ENCODE results near the gene ZFYVE19. TPM values are rescaled to one million over a fixed set of nuclear protein-coding genes. Genes with fewer than 3 reads are reported as not detected.
"Not testable (repeated sequence)": the region's sequence is repeated elsewhere in the genome, so short reads cannot be mapped to it uniquely, and the experiment has no call there.

The ZFYVE19 gene
- total RNA-seq, 1 donor from 2014 or later: 18.4 TPM

DNA sequence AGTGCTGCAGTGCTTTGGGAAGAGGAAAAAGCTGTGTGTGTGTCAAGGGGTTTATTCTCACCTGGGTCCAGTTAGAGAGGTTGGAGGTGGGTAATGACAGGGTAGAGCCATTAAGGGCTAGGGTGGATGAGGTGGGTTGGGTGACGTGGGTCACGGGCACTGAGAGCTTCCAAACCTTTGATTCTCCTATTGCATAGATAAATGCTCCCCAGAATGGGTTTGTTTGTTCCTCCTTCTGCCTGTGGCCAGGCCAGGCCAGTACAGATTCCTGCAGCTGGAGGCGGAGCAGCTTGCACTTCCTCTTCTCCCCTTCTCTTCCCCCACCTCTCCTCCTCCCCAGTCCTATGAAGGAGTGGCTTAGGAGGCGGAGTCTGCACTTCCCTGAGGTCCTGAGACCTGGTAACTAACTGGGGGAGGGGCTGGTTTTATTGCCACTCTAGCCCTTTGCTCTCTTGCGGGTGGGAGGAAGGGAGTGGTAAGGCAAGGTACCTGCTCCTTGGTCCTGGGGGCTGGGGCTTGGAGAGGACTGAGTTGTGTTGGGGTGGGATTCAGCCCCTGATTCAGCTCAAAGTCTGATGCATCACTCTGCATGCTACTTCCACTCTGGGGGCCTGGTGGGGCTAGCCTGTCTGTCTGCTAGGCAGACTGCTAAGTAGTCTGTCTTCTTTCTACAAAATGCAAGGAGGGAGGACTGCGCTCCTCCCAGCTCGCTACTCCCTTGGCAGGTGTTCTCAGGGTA is 40.5 kb downstream of the ZFYVE19 start:
- ATAC-seq: peak; percentile 48

DNA sequence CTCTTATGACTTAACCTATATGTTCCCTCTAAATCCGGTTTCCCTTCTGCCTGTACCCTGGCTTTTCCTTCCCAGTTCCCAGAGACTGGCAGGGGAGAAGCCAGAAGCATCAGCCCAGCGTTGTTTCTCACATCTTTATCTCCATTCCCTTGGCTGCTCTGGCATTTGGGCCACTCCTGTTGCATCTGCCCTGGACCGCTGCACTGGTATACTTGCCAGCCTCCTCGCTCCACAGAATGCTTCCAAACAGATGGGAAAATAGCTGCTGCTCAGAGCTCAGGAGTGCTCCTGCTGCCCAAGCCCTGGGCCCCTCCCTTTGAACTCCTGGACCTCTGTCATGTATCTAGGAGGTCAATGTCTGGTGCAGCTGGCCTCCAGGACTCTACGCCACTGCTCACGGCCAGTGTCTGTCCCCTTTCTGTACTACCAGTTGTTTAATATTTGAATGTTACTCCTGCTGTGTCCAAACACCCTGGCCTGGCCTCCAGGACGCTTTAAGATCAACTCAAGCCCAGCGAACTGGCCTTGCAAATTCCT is 43.8 kb downstream of the ZFYVE19 start:
- no peak for ATAC-seq

DNA sequence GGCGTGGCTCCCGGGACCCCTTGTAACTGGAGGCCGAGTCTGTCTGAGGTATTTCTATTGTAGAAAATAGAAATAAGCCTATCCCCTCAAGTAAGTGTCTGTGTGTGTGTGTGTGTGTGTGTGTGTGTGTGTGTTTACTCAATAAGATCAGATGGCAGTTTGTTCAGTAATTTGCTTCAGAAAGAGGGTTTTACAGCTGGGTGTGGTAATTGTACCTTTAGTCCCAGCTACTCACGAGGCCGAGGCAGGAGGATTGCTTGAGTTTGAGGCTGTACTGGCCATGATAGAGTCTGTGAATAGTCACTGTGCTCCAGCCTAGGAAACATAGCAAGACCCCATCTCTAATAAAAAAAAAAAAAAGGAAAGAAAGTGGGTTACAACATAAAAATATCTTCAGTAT is 45.6 kb downstream of the ZFYVE19 start:
- no peak for ATAC-seq

DNA sequence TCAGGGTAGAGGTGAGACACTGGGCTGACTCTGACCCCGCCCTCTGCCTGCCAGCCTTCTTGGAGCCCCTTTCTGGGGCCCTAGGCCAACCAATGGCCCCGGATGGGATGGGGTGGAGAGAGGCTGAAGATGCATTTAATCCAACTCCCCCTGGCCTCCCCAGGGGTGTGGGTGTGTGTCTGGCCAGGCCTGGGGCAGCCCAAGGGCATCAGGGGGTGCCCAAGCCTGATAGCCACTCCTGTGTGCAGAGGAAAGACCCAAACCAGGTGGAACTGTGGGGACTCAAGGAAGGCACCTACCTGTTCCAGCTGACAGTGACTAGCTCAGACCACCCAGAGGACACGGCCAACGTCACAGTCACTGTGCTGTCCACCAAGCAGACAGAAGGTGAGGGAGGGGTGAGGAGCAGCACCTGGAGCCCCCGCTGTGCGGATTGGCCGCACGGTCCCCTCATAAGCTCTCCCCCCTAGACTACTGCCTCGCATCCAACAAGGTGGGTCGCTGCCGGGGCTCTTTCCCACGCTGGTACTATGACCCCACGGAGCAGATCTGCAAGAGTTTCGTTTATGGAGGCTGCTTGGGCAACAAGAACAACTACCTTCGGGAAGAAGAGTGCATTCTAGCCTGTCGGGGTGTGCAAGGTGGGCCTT is 46.5 kb downstream of the ZFYVE19 start:
- no peak for ATAC-seq

DNA sequence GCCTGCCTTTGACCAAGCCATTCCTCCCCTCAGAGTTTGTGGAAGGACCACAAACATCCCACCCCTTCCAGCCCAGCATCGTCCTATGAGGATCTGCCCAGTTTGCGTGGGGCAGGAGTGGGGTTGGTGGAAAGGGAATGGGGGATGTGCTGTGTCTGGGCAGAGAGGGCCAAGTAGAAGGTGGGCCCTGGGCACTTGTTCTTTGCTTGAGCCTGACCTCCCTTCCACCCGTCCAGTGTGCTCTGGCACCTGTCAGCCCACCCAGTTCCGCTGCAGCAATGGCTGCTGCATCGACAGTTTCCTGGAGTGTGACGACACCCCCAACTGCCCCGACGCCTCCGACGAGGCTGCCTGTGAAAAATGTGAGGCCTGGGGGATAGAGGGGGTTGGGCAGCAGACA is 47.3 kb downstream of the ZFYVE19 start:
- ATAC-seq: no peak

DNA sequence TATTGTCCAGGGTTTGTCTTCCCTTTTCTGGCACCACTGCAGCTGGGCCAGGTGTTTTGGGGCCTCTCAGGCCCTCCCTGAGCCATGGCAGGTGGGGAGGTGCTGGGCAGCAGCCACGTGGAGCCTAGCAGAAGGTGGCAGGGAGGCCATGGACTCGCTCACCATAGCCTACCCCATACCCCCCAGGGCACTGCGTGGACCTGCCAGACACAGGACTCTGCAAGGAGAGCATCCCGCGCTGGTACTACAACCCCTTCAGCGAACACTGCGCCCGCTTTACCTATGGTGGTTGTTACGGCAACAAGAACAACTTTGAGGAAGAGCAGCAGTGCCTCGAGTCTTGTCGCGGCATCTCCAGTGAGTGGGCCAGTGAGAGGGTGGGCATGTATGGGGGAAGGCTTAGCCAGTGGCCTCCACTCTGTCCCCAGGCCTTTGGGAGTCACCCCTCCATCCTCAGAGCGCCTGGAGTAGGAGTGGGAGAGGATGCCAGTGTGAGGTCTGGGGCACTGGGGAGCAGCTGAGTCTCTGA is 48.9 kb downstream of the ZFYVE19 start:
- no peak for ATAC-seq

DNA sequence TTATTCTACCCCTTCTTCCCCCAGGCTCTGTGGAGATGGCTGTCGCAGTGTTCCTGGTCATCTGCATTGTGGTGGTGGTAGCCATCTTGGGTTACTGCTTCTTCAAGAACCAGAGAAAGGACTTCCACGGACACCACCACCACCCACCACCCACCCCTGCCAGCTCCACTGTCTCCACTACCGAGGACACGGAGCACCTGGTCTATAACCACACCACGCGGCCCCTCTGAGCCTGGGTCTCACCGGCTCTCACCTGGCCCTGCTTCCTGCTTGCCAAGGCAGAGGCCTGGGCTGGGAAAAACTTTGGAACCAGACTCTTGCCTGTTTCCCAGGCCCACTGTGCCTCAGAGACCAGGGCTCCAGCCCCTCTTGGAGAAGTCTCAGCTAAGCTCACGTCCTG is 49.9 kb downstream of the ZFYVE19 start:
- no peak for ATAC-seq

DNA sequence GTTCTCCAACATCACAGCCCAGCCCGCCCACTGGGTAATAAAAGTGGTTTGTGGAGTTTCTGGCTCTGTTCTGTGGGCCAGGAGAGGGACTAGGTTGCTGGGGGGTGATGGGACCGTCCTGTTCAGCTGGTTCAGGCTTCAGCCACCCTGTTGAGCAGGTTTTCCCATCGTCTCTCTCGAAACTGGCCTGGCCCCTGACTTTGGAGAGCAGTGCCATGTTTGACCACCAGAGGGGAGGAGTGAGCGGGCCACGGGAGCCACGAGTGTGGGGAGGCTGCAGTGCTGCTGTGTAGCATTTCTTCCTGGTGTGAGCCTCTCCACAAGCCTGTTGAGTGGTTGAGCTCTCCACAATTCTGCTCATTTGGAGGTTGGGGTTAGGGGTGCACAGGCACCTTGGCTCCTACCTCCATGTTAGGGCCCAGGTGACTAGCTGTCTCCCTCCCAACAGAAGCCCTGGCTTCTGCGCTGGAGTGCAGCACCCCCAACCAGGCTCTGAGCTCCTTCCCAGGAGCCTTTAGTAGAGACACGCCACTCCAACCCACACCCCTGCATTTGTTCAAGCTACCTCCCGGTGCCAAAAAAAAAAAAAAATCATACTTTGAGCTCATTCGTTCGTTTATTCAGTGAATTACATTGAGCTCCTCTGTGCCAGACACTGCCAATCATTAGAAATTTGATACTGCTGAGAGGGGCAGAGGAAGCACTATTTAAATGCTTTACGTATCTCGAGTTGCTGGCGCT is 50.9 kb downstream of the ZFYVE19 start:
- peak; percentile 81 for ATAC-seq

DNA sequence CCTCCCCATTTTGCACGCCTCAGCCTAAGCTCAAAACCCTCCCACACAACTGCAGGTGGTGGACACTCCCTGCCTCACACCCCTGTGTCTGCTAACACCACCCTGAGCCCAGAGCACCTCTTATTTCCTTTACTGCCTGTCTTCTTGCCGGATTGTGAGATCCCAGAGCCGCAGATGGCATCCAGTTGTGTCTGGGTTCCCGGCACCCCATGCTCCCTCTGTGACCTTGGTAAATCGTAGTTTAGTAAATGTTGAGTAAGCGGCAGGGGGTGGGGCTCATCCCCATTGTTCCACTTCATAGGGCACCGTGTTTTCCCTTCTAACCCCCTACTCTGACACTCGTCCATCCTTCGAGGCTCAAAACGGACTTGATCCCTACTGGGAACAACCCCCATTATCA is 51.8 kb downstream of the ZFYVE19 start:
- peak; percentile 0 for ATAC-seq

DNA sequence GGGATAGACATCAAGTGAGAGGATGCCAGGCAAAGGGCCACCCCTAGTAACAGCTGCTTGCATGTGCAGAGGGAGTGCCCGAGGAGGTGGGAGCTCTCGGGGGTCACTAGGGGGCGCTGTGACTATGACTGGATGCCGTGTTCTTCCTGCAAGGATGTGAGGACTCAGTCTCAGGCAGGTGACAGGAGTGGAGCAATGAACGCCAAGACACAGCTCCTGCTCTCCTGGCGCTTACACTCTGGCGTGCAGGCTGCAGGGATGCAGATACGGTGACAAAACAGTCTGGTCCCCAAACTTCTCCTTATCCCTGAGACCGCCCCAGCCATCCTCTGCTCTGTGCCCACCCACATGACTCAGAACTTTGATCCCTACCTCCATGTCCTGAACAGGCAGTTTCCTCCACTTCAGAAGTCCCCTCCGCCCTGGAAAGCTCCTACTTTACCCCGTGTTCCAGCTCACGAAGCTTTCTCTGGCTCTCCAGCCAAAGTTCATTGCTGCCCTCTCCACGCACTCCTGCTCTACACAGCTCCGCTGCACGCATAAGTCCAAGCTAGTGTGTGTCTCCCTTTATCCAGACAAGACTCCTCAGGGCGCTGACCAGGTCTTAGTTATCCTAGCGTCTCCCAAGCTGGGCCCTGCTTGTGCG is 52.4 kb downstream of the ZFYVE19 start:
- peak; percentile 48 for ATAC-seq

DNA sequence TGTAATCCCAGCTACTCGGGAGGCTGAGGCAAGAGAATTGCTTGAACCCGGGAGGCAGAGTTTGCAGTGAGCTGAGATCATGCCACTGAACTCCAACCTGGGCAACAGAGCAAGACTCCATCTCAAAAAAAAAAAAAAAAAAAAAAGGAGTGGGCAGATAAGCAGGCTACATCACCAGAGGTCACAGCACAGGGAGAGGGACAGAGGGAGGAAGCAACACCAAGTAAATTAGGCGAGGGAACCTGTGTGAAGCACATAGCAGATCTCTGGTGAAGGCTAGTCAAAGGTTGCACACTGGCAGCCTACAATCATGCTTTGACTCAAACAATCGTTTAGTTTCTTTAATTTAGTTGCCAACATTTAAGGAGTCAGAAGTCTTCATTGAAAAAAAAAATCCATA is 54.3 kb downstream of the ZFYVE19 start:
- not testable (repeated sequence) for ATAC-seq

DNA sequence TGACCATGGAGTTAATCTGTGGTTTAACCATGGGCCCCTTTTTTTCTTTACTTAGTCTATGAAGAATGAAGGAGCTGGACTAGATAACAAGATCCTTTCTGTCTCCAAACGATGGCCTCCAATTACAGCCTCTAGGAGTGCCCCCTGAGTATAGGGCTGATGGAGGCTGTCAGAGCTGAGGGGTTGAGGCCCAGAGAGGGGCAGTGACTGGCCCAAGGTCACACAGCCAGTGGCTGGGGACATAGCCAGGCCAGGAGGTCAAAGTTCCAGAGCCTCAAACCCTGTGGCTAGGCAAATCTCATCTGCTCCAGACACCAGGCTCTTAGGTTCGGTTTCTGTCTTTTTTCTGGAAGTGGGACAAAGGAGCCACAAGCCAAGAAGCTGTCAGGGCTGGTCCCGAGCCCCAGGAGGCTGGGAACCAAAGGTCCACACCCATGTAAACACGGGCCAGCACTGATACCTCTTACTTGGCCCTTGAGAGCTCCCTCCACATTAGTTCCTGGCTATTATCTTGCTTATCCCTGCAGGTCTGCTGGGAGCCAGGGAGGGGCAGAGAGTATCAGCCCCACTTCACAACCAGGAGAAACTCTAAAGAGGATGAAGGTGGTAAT is 56.9 kb downstream of the ZFYVE19 start:
- peak; percentile 34 for ATAC-seq

Other genes starting within 250 kb of the ZFYVE19 start
- gene CCDC32, start 242.0 kb upstream of the ZFYVE19 start, total RNA-seq: 13.9 TPM
- gene RPUSD2, start 237.8 kb upstream of the ZFYVE19 start, total RNA-seq: 5.3 TPM
- gene KNL1, start 212.8 kb upstream of the ZFYVE19 start, total RNA-seq: 8.8 TPM
- gene RAD51, start 111.9 kb upstream of the ZFYVE19 start, total RNA-seq: 8.2 TPM
- 21.2 TPM for gene RMDN3, start 51.8 kb upstream of the ZFYVE19 start, total RNA-seq
- gene GCHFR, start 43.0 kb upstream of the ZFYVE19 start, total RNA-seq: 13.0 TPM
- gene C15orf62, start 37.1 kb upstream of the ZFYVE19 start, total RNA-seq: 4.0 TPM
- gene DNAJC17, start 384 bp downstream of the ZFYVE19 start, total RNA-seq: 20.8 TPM
- not detected for gene PPP1R14D, start 21.6 kb downstream of the ZFYVE19 start, total RNA-seq
- 127 TPM for gene SPINT1, start 37.0 kb downstream of the ZFYVE19 start, total RNA-seq
- 118 TPM for gene RHOV, start 67.1 kb downstream of the ZFYVE19 start, total RNA-seq
- gene VPS18, start 87.4 kb downstream of the ZFYVE19 start, total RNA-seq: 10.9 TPM
- gene DLL4, start 122.3 kb downstream of the ZFYVE19 start, total RNA-seq: 1.1 TPM
- gene CHAC1, start 146.4 kb downstream of the ZFYVE19 start, total RNA-seq: 31.8 TPM

Measured in esophagus mucosa (tissue), 1 donor.